ENCODE results near the gene RANBP10. TPM values are rescaled to one million over a fixed set of nuclear protein-coding genes. Genes with fewer than 3 reads are reported as not detected.

The RANBP10 gene
- total RNA-seq, 1 donor from 2014 or later: 11.4 TPM

DNA sequence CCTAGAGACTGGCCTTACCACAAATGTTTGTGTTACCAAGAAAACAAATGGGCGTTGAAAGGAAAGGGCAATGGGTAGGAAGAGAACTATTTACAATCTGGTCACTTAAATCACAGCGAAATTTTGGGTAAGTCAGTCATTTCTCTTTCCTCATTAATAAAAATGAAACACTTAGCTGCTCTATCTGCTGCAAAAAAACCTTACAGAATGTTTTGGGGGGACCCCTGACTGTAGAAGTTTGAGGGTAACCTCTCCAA lies 39.6 kb upstream of the RANBP10 start:
- peaks cover 32% of the 10 kb centered on the region for H3K4me1 ChIP-seq
- no peaks in the 10 kb centered on the region for H3K27me3 Mint-ChIP-seq (ENCODE audit: insufficient read depth, low read depth)
- no peak for TF ChIP-seq EZH2phosphoT487 (IDR thresholded peaks at IDR 0.05)
- TF ChIP-seq, protein P1, sequence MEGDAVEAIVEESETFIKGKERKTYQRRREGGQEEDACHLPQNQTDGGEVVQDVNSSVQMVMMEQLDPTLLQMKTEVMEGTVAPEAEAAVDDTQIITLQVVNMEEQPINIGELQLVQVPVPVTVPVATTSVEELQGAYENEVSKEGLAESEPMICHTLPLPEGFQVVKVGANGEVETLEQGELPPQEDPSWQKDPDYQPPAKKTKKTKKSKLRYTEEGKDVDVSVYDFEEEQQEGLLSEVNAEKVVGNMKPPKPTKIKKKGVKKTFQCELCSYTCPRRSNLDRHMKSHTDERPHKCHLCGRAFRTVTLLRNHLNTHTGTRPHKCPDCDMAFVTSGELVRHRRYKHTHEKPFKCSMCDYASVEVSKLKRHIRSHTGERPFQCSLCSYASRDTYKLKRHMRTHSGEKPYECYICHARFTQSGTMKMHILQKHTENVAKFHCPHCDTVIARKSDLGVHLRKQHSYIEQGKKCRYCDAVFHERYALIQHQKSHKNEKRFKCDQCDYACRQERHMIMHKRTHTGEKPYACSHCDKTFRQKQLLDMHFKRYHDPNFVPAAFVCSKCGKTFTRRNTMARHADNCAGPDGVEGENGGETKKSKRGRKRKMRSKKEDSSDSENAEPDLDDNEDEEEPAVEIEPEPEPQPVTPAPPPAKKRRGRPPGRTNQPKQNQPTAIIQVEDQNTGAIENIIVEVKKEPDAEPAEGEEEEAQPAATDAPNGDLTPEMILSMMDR (IDR thresholded peaks at IDR 0.05): no peak
- no peak for TF ChIP-seq EZH2 (IDR thresholded peaks at IDR 0.05)

DNA sequence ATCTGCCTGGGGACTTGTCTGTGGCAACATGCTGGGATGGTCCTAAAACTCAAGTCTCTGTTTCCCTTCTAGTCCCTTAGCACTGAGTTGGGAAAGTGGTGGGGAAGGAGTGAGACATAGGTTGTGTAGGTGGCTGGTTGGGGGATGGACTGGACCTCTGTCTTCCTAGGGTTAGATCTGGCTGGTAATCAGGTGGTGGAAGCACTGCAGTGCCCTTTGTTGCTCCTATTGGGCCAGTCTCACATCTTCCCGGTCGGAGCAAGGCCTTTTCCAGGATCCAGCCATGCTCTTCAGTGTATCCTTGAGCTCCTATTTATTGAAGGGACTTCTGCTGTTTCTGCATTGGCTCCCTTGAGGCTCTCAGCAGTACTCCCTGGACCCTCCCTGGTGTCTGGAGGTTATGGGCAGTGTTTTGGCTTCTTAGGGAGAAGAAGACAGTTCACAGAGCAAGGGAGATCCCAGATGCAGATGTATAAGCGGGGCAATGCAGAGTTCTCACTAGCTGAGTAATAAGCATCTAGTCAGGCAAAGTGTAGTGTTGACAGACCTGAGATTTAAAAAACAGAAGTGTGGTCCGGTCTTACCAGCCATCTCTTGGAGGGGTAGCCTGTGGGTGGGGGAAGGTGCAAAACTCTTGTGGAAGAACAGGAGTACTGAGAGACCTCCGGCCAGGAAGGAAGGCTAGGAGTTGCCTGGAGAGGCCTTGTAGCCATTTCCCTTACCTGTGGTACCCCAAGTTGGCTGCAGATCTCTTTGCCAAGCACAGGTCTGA lies 39.1 kb upstream of the RANBP10 start:
- H3K4me1 ChIP-seq: peaks cover 32% of the 10 kb centered on the region

More for the DNA sequence above, 39.6 kb upstream of the RANBP10 start:
- H3K36me3 ChIP-seq: no peaks in the 10 kb centered on the region
- peak overlapping the region; percentile 99 for H3K4me3 ChIP-seq
- H3K4me2 ChIP-seq: peak overlapping the region; percentile 91
- H3K27me3 ChIP-seq: no peaks in the 10 kb centered on the region
- peaks cover 55% of the 10 kb centered on the region for H4K20me1 ChIP-seq (ENCODE audit: low read depth)
- peak overlapping the region; percentile 69 for H3K27ac ChIP-seq
- H3K9me3 ChIP-seq (ENCODE audit: low read depth): no peaks in the 10 kb centered on the region
- Mint-ChIP-seq H3K9me3 (no peaks in the 10 kb centered on the region), H3K4me1 (peaks cover 46% of the 10 kb centered on the region), H3K4me3 (peak overlapping the region; percentile 86), H3K27ac (peak overlapping the region; percentile 97), H3K36me3 (peaks cover 10% of the 10 kb centered on the region)
- H3F3A ChIP-seq (ENCODE audit: low read depth): peaks cover 38% of the 10 kb centered on the region
- H3K79me2 ChIP-seq (ENCODE audit: low read depth): peaks cover 74% of the 10 kb centered on the region
- H2AFZ ChIP-seq (replicated peaks): no peak overlapping the region
- no peak for DNase-seq (ENCODE audit: low spot score)
- H3K9ac ChIP-seq: peak overlapping the region; percentile 31

DNA sequence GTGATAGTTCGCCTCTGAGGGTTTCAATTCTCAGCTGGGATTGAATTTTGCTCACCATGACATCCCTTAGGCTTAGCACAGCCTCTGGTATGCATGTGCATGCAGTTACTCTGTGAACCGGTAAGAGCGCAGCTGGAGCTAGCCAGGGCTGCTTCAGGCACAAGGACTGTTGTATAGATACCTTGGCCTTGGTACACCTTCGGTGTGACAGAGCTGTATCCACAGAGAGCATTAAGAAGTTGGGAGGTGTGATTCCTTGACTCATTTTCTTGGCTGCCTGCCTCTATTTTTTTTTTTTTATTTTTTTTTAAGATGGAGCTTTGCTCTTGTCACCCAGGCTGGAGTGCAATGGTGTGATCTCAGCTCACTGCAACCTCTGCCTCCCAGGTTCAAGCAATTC lies 38.1 kb upstream of the RANBP10 start:
- peaks cover 32% of the 10 kb centered on the region for H3K4me1 ChIP-seq
- H3K27me3 ChIP-seq: no peaks in the 10 kb centered on the region
- Mint-ChIP-seq H3K36me3 (peaks cover 7% of the 10 kb centered on the region), H3K9me3 (no peaks in the 10 kb centered on the region), H3K27ac (no peak overlapping the region), H3K27me3 (ENCODE audit: insufficient read depth, low read depth) (no peaks in the 10 kb centered on the region), H3K4me1 (peaks cover 46% of the 10 kb centered on the region), H3K4me3 (peak overlapping the region; percentile 93)
- H2AFZ ChIP-seq (replicated peaks): no peak overlapping the region
- no peak overlapping the region for H3K9ac ChIP-seq
- peak overlapping the region; percentile 91 for H3K4me2 ChIP-seq
- peaks cover 48% of the 10 kb centered on the region for H4K20me1 ChIP-seq (ENCODE audit: low read depth)
- TF ChIP-seq EZH2phosphoT487 (IDR thresholded peaks at IDR 0.05) (no peak), EZH2 (IDR thresholded peaks at IDR 0.05) (no peak)
- TF ChIP-seq, protein P1 (IDR thresholded peaks at IDR 0.05): no peak
- no peaks in the 10 kb centered on the region for H3K36me3 ChIP-seq
- no peaks in the 10 kb centered on the region for H3K9me3 ChIP-seq (ENCODE audit: low read depth)
- H3K4me3 ChIP-seq: peak overlapping the region; percentile 96
- H3K79me2 ChIP-seq (ENCODE audit: low read depth): peaks cover 59% of the 10 kb centered on the region
- peaks cover 38% of the 10 kb centered on the region for H3F3A ChIP-seq (ENCODE audit: low read depth)
- peak; percentile 50 for DNase-seq (ENCODE audit: low spot score)
- H3K27ac ChIP-seq: no peak overlapping the region

More for the DNA sequence above, 39.1 kb upstream of the RANBP10 start:
- Histone ChIP-seq H2AFZ (replicated peaks) (no peak overlapping the region), H3K79me2 (ENCODE audit: low read depth) (peaks cover 68% of the 10 kb centered on the region), H3K27ac (peak overlapping the region; percentile 69), H3K4me2 (peak overlapping the region; percentile 91), H3K27me3 (no peaks in the 10 kb centered on the region), H3K9me3 (ENCODE audit: low read depth) (no peaks in the 10 kb centered on the region), H3K4me3 (peak overlapping the region; percentile 99), H3K9ac (peak overlapping the region; percentile 31), H3K36me3 (no peaks in the 10 kb centered on the region), H4K20me1 (ENCODE audit: low read depth) (peaks cover 50% of the 10 kb centered on the region), H3F3A (ENCODE audit: low read depth) (peaks cover 38% of the 10 kb centered on the region)
- no peaks in the 10 kb centered on the region for H3K9me3 Mint-ChIP-seq
- H3K4me1 Mint-ChIP-seq: peaks cover 46% of the 10 kb centered on the region
- H3K4me3 Mint-ChIP-seq: peak overlapping the region; percentile 86
- TF ChIP-seq, protein P1 (IDR thresholded peaks at IDR 0.05): no peak
- TF ChIP-seq EZH2 (IDR thresholded peaks at IDR 0.05) (no peak), EZH2phosphoT487 (IDR thresholded peaks at IDR 0.05) (no peak)
- DNase-seq (ENCODE audit: low spot score): no peak
- H3K27me3 Mint-ChIP-seq (ENCODE audit: insufficient read depth, low read depth): no peaks in the 10 kb centered on the region
- H3K36me3 Mint-ChIP-seq: peaks cover 10% of the 10 kb centered on the region
- H3K27ac Mint-ChIP-seq: peak overlapping the region; percentile 97
